H1 (cell line): Measurements from ENCODE around the gene LRRTM4. TPM values are rescaled to one million over a fixed set of nuclear protein-coding genes. Genes with fewer than 3 reads are reported as not detected.

Source experiments
- CTCF ChIA-PET: fragments of 300-600 bp; sonication (Branson Sonifier 250); formaldehyde crosslinking; loops from one replicate; lab custom pipeline; 2021; ENCODE audit not compliant: partially characterized antibody; lab: Charles Lee
- POLR2A ChIA-PET: fragments of 300-600 bp; sonication (Branson Sonifier 250); formaldehyde crosslinking; loops from one replicate; lab custom pipeline; 2021; ENCODE audit warnings: inconsistent platforms; ENCODE audit not compliant: partially characterized antibody; lab: Charles Lee
- DNase-seq, 2 experiments: peaks; one replicate each; pipeline versions ENCODE4 v3.0.0 to v3.0.0-alpha.2; 2010 to 2022; ENCODE audit warnings: low spot score in 2 of 2, low read depth in 1 of 2, mixed read lengths in 1 of 2
- FAIRE-seq: peaks from 2 replicates; lab custom pipeline; 2011; peaks lifted over from hg19 to GRCh38; lab: Jason Lieb, UNC
- H2AFZ ChIP-seq: 2 replicates; pipeline ENCODE4 v1.8.1; 2012; ENCODE audit warnings: low read length, inconsistent platforms
- H2AK5ac ChIP-seq: 2 replicates; pipeline ENCODE4 v1.6.1; 2013; ENCODE audit warnings: low read depth, low read length
- H2BK120ac ChIP-seq: replicated peaks from 2 replicates; pipeline ENCODE3; 2013; ENCODE audit warnings: low read depth, low read length, inconsistent platforms
- H2BK12ac ChIP-seq: 2 replicates; pipeline ENCODE4 v1.6.1; 2013; ENCODE audit warnings: low read depth, low read length
- H2BK15ac ChIP-seq: 2 replicates; pipeline ENCODE4 v1.6.1; 2013; ENCODE audit warnings: low read length
- H2BK20ac ChIP-seq: 2 replicates; pipeline ENCODE4 v1.6.1; 2013; ENCODE audit warnings: low read length
- H2BK5ac ChIP-seq: 2 replicates; pipeline ENCODE4 v1.6.1; 2013; ENCODE audit warnings: low read depth, low read length
- H3K14ac ChIP-seq: 2 replicates; pipeline ENCODE4 v1.6.1; 2013; ENCODE audit warnings: inconsistent platforms; ENCODE audit not compliant: insufficient read length
- H3K18ac ChIP-seq: 2 replicates; pipeline ENCODE4 v1.6.1; 2013; ENCODE audit warnings: low read length; ENCODE audit errors: extremely low read depth
- H3K23ac ChIP-seq: 2 replicates; pipeline ENCODE4 v1.6.1; 2013; ENCODE audit warnings: inconsistent platforms; ENCODE audit not compliant: insufficient read length
- H3K23me2 ChIP-seq: 2 replicates; pipeline ENCODE4 v1.6.1; 2013; ENCODE audit warnings: low read depth, low read length
- H3K27ac ChIP-seq: 2 replicates; pipeline ENCODE4 v1.6.1; 2011; ENCODE audit warnings: low read depth, low read length, inconsistent platforms
- H3K27me3 ChIP-seq, 4 experiments: replicated peaks in 1 of 4; 1 replicate in 1 of 4; 2 replicates in 3 of 4; pipeline versions ENCODE4 v1.6.1 to v1.8.1; 2011 to 2013; ENCODE audit warnings: low read length in 3 of 4, mild to moderate bottlenecking in 3 of 4, inconsistent platforms in 2 of 4, mixed read lengths in 2 of 4, moderate library complexity in 1 of 4; ENCODE audit not compliant: control insufficient read depth in 3 of 4, insufficient read depth in 3 of 4; ENCODE audit errors: extremely low read depth in 1 of 4
- H3K36me3 ChIP-seq, 4 experiments: 2 replicates each; pipeline versions ENCODE4 v1.6.1 to v1.8.1; 2011 to 2013; ENCODE audit warnings: mild to moderate bottlenecking in 4 of 4, low read length in 3 of 4, moderate library complexity in 2 of 4, control low read depth in 1 of 4, inconsistent platforms in 1 of 4; ENCODE audit not compliant: insufficient read depth in 4 of 4, control insufficient read depth in 2 of 4
- H3K4ac ChIP-seq: replicated peaks from 2 replicates; pipeline ENCODE3; 2013; ENCODE audit warnings: low read length, low read depth, mixed read lengths, inconsistent platforms; ENCODE audit not compliant: insufficient read length
- H3K4me1 ChIP-seq, 4 experiments: replicated peaks in 1 of 4; 1 replicate in 1 of 4; 2 replicates in 3 of 4; pipeline versions ENCODE4 v1.6.1 to v1.8.1; 2011 to 2013; ENCODE audit warnings: low read length in 3 of 4, inconsistent platforms in 2 of 4, mixed read lengths in 1 of 4; ENCODE audit not compliant: insufficient read depth in 4 of 4, control insufficient read depth in 3 of 4
- H3K4me2 ChIP-seq, 2 experiments: 2 replicates each; pipeline versions ENCODE4 v1.6.1 to v1.8.1; 2011 to 2013; ENCODE audit warnings: low read depth in 2 of 2, low read length in 2 of 2, control low read depth in 1 of 2, inconsistent platforms in 1 of 2, mild to moderate bottlenecking in 1 of 2; ENCODE audit not compliant: insufficient read depth in 1 of 2
- H3K4me3 ChIP-seq, 4 experiments: fragments of 200-600, 300-600 bp in 1 of 4; sonication (generic), shearing (Covaris generic), sonication (Bioruptor Twin) in 1 of 4; 2 replicates each; pipeline versions ENCODE4 v1.5.1 to v1.8.1; 2011 to 2016; ENCODE audit warnings: low read length in 4 of 4, low read depth in 3 of 4, control low read depth in 2 of 4, inconsistent platforms in 2 of 4, mild to moderate bottlenecking in 2 of 4, mixed read lengths in 1 of 4, moderate library complexity in 1 of 4; ENCODE audit not compliant: insufficient read depth in 2 of 4; ENCODE audit errors: extremely low read depth in 1 of 4
- H3K56ac ChIP-seq: replicated peaks from 2 replicates; pipeline ENCODE3; 2013; ENCODE audit warnings: low read depth, mild to moderate bottlenecking, mixed read lengths, low read length, inconsistent platforms; ENCODE audit not compliant: insufficient read length
- H3K79me1 ChIP-seq: 2 replicates; pipeline ENCODE4 v1.6.1; 2013; ENCODE audit warnings: low read depth, low read length, control low read depth
- H3K79me2 ChIP-seq, 2 experiments: 2 replicates each; pipeline versions ENCODE4 v1.6.1 to v1.8.1; 2012 to 2013; ENCODE audit warnings: low read length in 2 of 2, mild to moderate bottlenecking in 2 of 2, inconsistent platforms in 1 of 2; ENCODE audit not compliant: insufficient read depth in 2 of 2, control insufficient read depth in 1 of 2
- H3K9ac ChIP-seq, 4 experiments: replicated peaks in 1 of 4; 1 replicate in 1 of 4; 2 replicates in 3 of 4; pipeline versions ENCODE4 v1.6.1 to v1.8.1; 2011 to 2013; ENCODE audit warnings: low read depth in 3 of 4, low read length in 3 of 4, control low read depth in 2 of 4, mild to moderate bottlenecking in 2 of 4, moderate library complexity in 2 of 4, inconsistent platforms in 1 of 4; ENCODE audit errors: extremely low read depth in 1 of 4
- H3K9me3 ChIP-seq, 2 experiments: 2 replicates each; pipeline versions ENCODE4 v1.6.1 to v1.8.1; 2012 to 2013; ENCODE audit warnings: mild to moderate bottlenecking in 2 of 2, moderate library complexity in 2 of 2, control low read depth in 1 of 2, inconsistent platforms in 1 of 2, low read depth in 1 of 2, low read length in 1 of 2, mixed read lengths in 1 of 2; ENCODE audit not compliant: insufficient read depth in 2 of 2
- H4K20me1 ChIP-seq, 2 experiments: replicated peaks in 1 of 2; 2 replicates each; pipeline versions ENCODE3 to v1.8.1; 2011 to 2013; ENCODE audit warnings: inconsistent platforms in 2 of 2, low read length in 2 of 2, mild to moderate bottlenecking in 1 of 2; ENCODE audit not compliant: insufficient read depth in 2 of 2, control insufficient read depth in 1 of 2
- H4K5ac ChIP-seq: 2 replicates; pipeline ENCODE4 v1.6.1; 2013; ENCODE audit warnings: low read length, low read depth, mixed read lengths, inconsistent platforms; ENCODE audit not compliant: insufficient read length
- H4K8ac ChIP-seq: 2 replicates; pipeline ENCODE4 v1.8.0; 2013; ENCODE audit warnings: mild to moderate bottlenecking, moderate library complexity, low read length, inconsistent platforms; ENCODE audit not compliant: insufficient read depth; ENCODE audit errors: extremely low read depth
- H4K91ac ChIP-seq: replicated peaks from 2 replicates; pipeline ENCODE3; 2013; ENCODE audit warnings: low read length, mixed read lengths, inconsistent platforms; ENCODE audit not compliant: insufficient read length
- CBX8 ChIP-seq: fragments of 300-800, 300-1000 bp; sonication (generic); IDR thresholded peaks from 2 replicates; pipeline ENCODE4 v1.7.1; 2016; ENCODE audit warnings: low read depth, low read length, borderline replicate concordance
- CREB1 ChIP-seq: IDR thresholded peaks from 2 replicates; pipeline ENCODE4 v1.6.1; 2012; ENCODE audit warnings: inconsistent platforms
- EP300 ChIP-seq, 2 experiments: IDR thresholded peaks; 1 replicate in 1 of 2; 2 replicates in 1 of 2; pipeline ENCODE4 v1.6.1; 2011 to 2012; ENCODE audit warnings: low read depth in 2 of 2, low read length in 2 of 2, mild to moderate bottlenecking in 2 of 2, borderline replicate concordance in 1 of 2, inconsistent platforms in 1 of 2, moderate library complexity in 1 of 2
- KDM4A ChIP-seq: IDR thresholded peaks from one replicate; pipeline ENCODE4 v1.7.1; 2012; ENCODE audit warnings: low read depth, mild to moderate bottlenecking, moderate library complexity, low read length, inconsistent platforms; ENCODE audit not compliant: severe bottlenecking
- MAFK ChIP-seq: IDR thresholded peaks from 2 replicates; pipeline ENCODE4 v1.6.1; 2012; ENCODE audit warnings: low read depth, mild to moderate bottlenecking, improper control_type of control experiment, low read length
- NANOG ChIP-seq: IDR thresholded peaks from 2 replicates; pipeline ENCODE4 v1.6.1; 2011; ENCODE audit warnings: low read length, low read depth, mild to moderate bottlenecking, inconsistent platforms; ENCODE audit not compliant: insufficient read depth, poor library complexity, severe bottlenecking
- POLR2A ChIP-seq, 2 experiments: IDR thresholded peaks; 1 replicate in 1 of 2; 2 replicates in 1 of 2; pipeline ENCODE4 v1.6.1; 2011; ENCODE audit warnings: low read depth in 2 of 2, low read length in 2 of 2, mild to moderate bottlenecking in 2 of 2; ENCODE audit errors: control extremely low read depth in 1 of 2
- RBBP5 ChIP-seq: IDR thresholded peaks from 2 replicates; pipeline ENCODE4 v1.7.1; 2012; ENCODE audit warnings: low read depth, mild to moderate bottlenecking, inconsistent platforms, low read length, moderate library complexity, borderline replicate concordance
- RNF2 ChIP-seq: fragments of 200-900, 300-1000 bp; sonication (generic); IDR thresholded peaks from 2 replicates; pipeline ENCODE4 v1.7.1; 2016; ENCODE audit warnings: borderline replicate concordance, low read depth, mild to moderate bottlenecking, antibody characterized with exemption, low read length; ENCODE audit not compliant: poor library complexity, severe bottlenecking; ENCODE audit errors: missing control alignments
- RXRA ChIP-seq: IDR thresholded peaks from 2 replicates; pipeline ENCODE4 v1.6.1; 2011; ENCODE audit warnings: low read depth, mild to moderate bottlenecking, low read length, moderate library complexity; ENCODE audit not compliant: insufficient read depth
- SP4 ChIP-seq: IDR thresholded peaks from 2 replicates; pipeline ENCODE4 v1.6.1; 2012; ENCODE audit warnings: low read length, inconsistent platforms
- YY1 ChIP-seq: IDR thresholded peaks from 2 replicates; pipeline ENCODE4 v1.6.1; 2011; ENCODE audit warnings: low read depth, mild to moderate bottlenecking, low read length
- WGBS, 2 experiments: shearing (Covaris generic) in 1 of 2; methylation state at CpG; one replicate each; pipeline versions ENCODE4 v1.1.6 to v1.1.7; 2013 to 2015; ENCODE audit warnings: low lambda C conversion rate in 2 of 2, mixed read lengths in 2 of 2, inconsistent platforms in 1 of 2, low coverage in 1 of 2, missing lambda C conversion rate in 1 of 2; ENCODE audit not compliant: insufficient replicate concordance in 2 of 2, insufficient coverage in 1 of 2, insufficient read length in 1 of 2; ENCODE audit errors: extremely low coverage in 1 of 2, missing lambda C conversion rate in 1 of 2; 5-methylcytosine and 5-hydroxymethylcytosine counted together
- polyA plus RNA-seq, 7 experiments: library from polyadenylated mRNA; depleted of rRNA in 3 of 7; stranded (reverse) in 5 of 7; unstranded in 2 of 7; fragments of >200 nt in 5 of 7; fragments of 200-250 nt in 2 of 7; gene quantifications; 1 replicate in 5 of 7; 2 replicates in 1 of 7; 4 replicates in 1 of 7; pipeline versions ENCODE4 v1.2.1 to v1.2.3, GENCODE V29; 2011 to 2013; ENCODE audit warnings: missing spikeins in 2 of 7, mixed read lengths in 2 of 7
- total RNA-seq: library from RNA; stranded (reverse); fragmentation: NEBNext Ultra II Directional; extraction: Animal tissue kit (Norgen Biotek cat#: 25700); gene quantifications from 2 replicates; pipeline ENCODE4 v1.2.1, GENCODE V29; 2021
- TF ChIP-seq, protein P1 (sequence below): IDR thresholded peaks from 2 replicates; pipeline ENCODE4 v1.6.1; 2012; ENCODE audit warnings: low read length, inconsistent platforms

Gene LRRTM4
- total and polyA plus RNA-seq, 2 of the 8 experiments (the other 6 are each of a cell fraction or from before 2014, with no cell fraction given): 3.6 to 9.5 TPM

DNA sequence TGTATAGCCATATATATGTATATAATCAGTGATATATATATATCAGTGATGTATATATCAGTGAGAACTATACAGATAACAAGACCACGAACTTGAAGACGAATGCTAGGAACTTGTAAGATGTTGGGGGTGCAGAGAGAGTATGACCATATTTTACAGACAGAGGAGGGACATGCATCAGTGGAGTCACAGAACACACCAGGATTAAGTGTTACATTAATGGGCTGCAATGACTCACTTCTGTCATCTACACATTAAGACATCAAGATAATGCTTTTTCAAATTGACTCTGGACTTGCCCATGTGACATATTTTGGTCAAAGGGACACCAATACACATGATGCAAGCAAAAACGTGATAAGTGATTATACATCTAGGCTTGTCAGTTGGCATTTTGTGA is 501.0 kb downstream of the LRRTM4 start:
- Histone ChIP-seq H2BK20ac (no peak overlapping the region), H3K9ac (no peak overlapping the region), H3K23ac (no peak overlapping the region), H3K4me2 (no peak overlapping the region), H2BK120ac (no peak overlapping the region), H4K5ac (no peak overlapping the region), H3K56ac (no peak overlapping the region), H4K91ac (no peak overlapping the region), H2BK12ac (no peak overlapping the region), H3K4ac (no peak overlapping the region), H3K79me2 (no peaks in the 10 kb centered on the region), H2AFZ (no peak overlapping the region), H3K18ac (no peak overlapping the region), H3K4me3 (no peak overlapping the region), H3K27ac (no peak overlapping the region), H2BK5ac (no peak overlapping the region), H3K14ac (no peak overlapping the region), H2BK15ac (no peak overlapping the region), H3K79me1 (no peaks in the 10 kb centered on the region), H3K27me3 (no peaks in the 10 kb centered on the region), H2AK5ac (no peak overlapping the region), H4K8ac (no peak overlapping the region), H3K36me3 (no peaks in the 10 kb centered on the region), H4K20me1 (no peaks in the 10 kb centered on the region), H3K4me1 (peaks cover 0 to 8% (median 1%) of the 10 kb centered on the region in 4 experiments; a peak in 2 of 7 replicates), H3K23me2 (no peaks in the 10 kb centered on the region), H3K9me3 (peaks cover 0 to 4% of the 10 kb centered on the region in 2 experiments; a peak in 1 of 4 replicates)
- POLR2A ChIA-PET: no interaction called here
- CTCF ChIA-PET: no interaction called here
- DNase-seq (no peak), FAIRE-seq (no peak)
- WGBS, 2 experiments: 90% methylated on average over 3 of the region's 3 CpGs; no CpG with 5 or more reads in 1 of the 2 experiments
- TF ChIP-seq, protein P1, sequence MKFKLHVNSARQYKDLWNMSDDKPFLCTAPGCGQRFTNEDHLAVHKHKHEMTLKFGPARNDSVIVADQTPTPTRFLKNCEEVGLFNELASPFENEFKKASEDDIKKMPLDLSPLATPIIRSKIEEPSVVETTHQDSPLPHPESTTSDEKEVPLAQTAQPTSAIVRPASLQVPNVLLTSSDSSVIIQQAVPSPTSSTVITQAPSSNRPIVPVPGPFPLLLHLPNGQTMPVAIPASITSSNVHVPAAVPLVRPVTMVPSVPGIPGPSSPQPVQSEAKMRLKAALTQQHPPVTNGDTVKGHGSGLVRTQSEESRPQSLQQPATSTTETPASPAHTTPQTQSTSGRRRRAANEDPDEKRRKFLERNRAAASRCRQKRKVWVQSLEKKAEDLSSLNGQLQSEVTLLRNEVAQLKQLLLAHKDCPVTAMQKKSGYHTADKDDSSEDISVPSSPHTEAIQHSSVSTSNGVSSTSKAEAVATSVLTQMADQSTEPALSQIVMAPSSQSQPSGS: no peak
- TF ChIP-seq RXRA (no peak), YY1 (no peak), POLR2A (IDR thresholded peaks at IDR 0.05; ENCODE audit: control extremely low read depth in 1 of 2, low read depth in 2 of 2, low read length in 2 of 2) (no peak), CBX8 (no peak), KDM4A (no peak), CREB1 (no peak), RNF2 (no peak), RBBP5 (no peak), SP4 (no peak), EP300 (IDR thresholded peaks at IDR 0.05; ENCODE audit: borderline replicate concordance in 1 of 2, low read depth in 2 of 2, low read length in 2 of 2) (no peak), MAFK (no peak), NANOG (no peak)
